SKM-1 (cell line): ENCODE results near the gene CCDC106.

Experiments
- DNase-seq: peaks from one replicate; lab custom pipeline; 2025; ENCODE audit not compliant: unreplicated experiment; lab: John Stamatoyannopoulos, UW

CCDC106 gene

GRCh38 chr19:55635334-55635717, 12.7 kb upstream of the CCDC106 start:
- no peak for DNase-seq

DNA sequence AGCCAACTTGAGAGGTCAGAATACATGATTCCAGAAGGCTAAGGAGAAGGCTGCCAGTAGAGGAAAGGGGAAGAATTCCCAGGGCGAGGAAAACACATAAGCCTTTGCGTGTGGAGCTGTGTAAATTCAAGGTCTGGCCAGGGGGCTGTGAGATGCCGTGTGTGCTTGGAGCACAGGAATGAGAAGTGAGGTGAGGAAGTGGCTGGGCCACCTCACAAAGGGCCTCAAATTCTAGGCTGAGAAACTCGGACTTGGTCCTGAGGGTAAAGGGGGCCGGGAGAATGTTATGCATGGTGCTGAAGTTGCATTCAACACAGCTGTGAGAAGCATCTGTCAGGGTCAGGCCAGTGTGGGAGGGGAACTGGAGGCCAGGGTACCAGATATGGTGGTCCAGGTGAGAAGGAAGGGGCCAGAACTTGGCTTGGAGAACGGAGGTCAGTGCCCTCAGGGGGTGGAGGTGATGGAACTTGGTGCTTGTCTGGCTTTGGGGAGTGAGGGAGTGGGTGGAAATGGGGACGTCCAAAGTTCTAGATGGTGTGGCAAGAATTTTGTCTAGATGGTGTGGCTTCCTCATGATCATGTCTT, 12.1 kb upstream of the CCDC106 start:
- DNase-seq = no peak

DNA sequence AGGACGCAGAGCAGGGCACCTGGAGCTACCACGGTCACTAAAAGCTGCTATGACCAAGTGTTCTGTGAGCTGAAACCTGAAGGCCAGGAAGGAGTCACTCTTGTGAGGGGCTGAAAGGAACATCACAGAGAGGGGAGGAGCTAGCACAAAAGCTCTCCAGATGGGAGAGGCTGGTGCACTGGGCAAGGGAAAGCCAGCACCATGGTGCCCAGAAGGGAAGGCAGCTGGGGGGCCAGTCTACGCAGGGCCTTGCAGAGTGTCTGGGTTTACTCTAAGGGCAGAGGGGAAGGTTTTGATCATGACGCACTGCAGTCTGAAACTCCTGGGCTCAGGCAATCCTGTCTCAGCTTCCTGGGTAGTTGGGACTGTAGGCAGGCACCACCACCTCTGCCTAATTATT, 11.3 kb upstream of the CCDC106 start:
- DNase-seq = no peak

DNA sequence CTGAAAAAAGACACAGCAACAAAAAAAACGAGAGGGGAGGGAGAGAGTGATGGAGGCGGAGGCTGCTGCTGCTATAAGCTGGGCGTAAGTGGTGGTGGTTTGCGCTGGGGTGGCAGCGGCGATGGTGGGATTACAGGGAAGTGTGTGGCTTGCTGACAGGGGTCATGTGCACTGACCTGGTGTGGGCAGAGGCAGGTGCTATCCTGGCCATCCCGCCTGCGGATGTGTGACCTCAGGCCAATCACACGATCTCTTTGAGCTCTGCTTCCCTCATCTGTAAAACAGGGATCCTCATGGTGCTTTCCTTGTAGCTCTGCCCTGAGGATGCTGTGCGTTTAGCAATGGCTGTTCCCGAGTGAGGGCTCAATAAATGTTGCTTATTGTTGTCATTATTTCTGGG, 10.5 kb upstream of the CCDC106 start:
- DNase-seq = no peak

- peak; percentile 11 for DNase-seq
Measured at GRCh38 chr19:55638864-55639359, 9.1 kb upstream of the CCDC106 start.

GRCh38 chr19:55640043-55640576, 7.9 kb upstream of the CCDC106 start:
- DNase-seq = no peak

GRCh38 chr19:55640577-55641425, 7.2 kb upstream of the CCDC106 start, which contains the start of gene ZNF580:
TSS of gene ZNF580 (plus strand) at chr19:55641002. CDS start at chr19:55642509, 1,507 bp downstream.
- DNase-seq = no peak

GRCh38 chr19:55641426-55642152, 6.4 kb upstream of the CCDC106 start:
- no peak for DNase-seq

DNA sequence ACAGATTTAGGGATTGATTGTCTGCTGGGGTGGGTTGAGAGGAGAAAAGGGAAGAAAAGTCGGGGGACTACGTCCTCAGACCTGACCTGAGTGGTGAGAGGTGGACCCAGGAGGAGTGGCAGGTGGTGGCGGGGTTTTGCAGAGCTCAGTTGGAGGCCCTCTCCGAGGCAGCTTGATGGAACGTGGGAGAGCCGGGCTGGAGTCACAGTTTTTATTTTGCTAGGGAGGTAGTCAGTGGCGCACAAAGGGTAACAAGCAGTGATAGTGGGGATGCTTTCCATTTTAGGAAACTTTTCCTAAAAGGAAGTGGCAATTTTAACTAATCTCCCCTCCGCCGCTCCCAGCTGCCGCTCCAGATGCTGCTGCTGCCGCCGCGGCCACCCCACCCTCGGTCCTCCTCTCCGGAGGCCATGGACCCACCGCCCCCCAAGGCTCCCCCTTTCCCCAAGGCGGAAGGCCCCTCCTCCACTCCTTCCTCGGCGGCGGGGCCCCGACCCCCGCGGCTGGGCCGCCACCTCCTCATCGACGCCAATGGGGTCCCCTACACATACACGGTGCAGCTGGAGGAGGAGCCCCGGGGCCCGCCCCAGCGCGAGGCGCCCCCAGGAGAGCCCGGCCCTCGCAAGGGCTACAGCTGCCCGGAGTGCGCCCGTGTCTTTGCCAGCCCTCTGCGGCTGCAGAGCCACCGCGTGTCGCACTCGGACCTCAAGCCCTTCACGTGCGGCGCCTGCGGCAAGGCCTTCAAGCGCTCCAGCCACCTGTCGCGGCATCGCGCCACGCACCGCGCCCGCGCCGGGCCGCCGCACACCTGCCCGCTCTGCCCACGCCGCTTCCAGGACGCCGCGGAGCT, 5.6 kb upstream of the CCDC106 start:
- no peak for DNase-seq

- DNase-seq = peak; percentile 5
Measured at GRCh38 chr19:55643003-55643886, 4.8 kb upstream of the CCDC106 start, which contains the start of gene ZNF581. TSS of gene ZNF581 (plus strand) at chr19:55643649. CDS start at chr19:55644572, 923 bp downstream.

GRCh38 chr19:55643887-55644176, 4.2 kb upstream of the CCDC106 start:
- DNase-seq = no peak

GRCh38 chr19:55644191-55644833, 3.7 kb upstream of the CCDC106 start:
- DNase-seq = no peak

- no peak for DNase-seq
Measured at GRCh38 chr19:55644842-55645511, 3.0 kb upstream of the CCDC106 start.

DNA sequence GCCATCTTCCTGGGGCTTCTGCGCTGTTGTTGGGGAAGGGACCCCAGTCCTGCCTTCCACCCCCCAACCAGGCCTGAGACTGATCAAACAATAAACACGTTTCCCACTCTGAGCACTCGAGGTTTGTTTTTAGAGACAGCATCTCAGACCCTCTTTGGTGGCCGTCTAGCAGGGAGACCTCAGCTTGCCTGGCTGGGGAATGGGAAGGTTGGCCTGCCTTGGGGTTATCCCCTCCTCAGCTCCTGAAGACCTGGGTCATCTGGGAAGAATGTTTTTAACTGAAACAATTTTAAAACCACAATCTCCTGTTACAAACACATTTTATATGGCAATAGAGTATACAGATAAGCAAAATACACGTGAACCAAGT, 2.5 kb upstream of the CCDC106 start:
- no peak for DNase-seq

GRCh38 chr19:55646889-55647731, 902 bp upstream of the CCDC106 start:
- DNase-seq = no peak

- DNase-seq = no peak
Measured at GRCh38 chr19:55648585-55649267, 714 bp downstream of the CCDC106 start.
